HEK293 (cell line): Measurements from ENCODE around the gene ZNF385C.
A peak's percentile ranks its signal among the peaks of the same experiment; 100 is the strongest.

ENCODE experiments used
- CTCF ChIA-PET: fragments of 350-600 bp; formaldehyde crosslinking; extraction: SDS; loops from one replicate; lab custom pipeline; 2021; ENCODE audit warnings: antibody characterized with exemption; lab: Yijun Ruan, JAX
- POLR2A ChIA-PET: fragments of 300-600 bp; formaldehyde crosslinking; extraction: SDS; loops from one replicate; lab custom pipeline; 2020; ENCODE audit warnings: antibody characterized with exemption, inconsistent platforms; lab: Yijun Ruan, JAX
- H3K27ac ChIP-seq: fragments of 200-500 bp; sonication (Bioruptor generic); 2 replicates; pipeline ENCODE4 v1.5.1; 2014; ENCODE audit warnings: low read depth, low read length, control low read depth, inconsistent platforms; ENCODE audit errors: extremely low read depth
- H3K36me3 ChIP-seq, 2 experiments: fragments of 200-500 bp in 1 of 2; sonication (Bioruptor generic) in 1 of 2; 1 replicate in 1 of 2; 2 replicates in 1 of 2; pipeline ENCODE4 v1.5.1; 2014 to 2017; ENCODE audit warnings: inconsistent platforms in 2 of 2, low read length in 2 of 2; ENCODE audit not compliant: control insufficient read depth in 2 of 2, insufficient read depth in 1 of 2
- H3K4me1 ChIP-seq: fragments of 200-500 bp; sonication (Bioruptor generic); 2 replicates; pipeline ENCODE4 v1.5.1; 2014; ENCODE audit warnings: mild to moderate bottlenecking, low read length, inconsistent platforms; ENCODE audit not compliant: control insufficient read depth, insufficient read depth
- H3K4me3 ChIP-seq: 2 replicates; pipeline ENCODE4 v1.5.1; 2011; ENCODE audit warnings: low read depth, mild to moderate bottlenecking, control low read depth, low read length, moderate library complexity
- H3K9me3 ChIP-seq: fragments of 200-500 bp; sonication (Bioruptor generic); 2 replicates; pipeline ENCODE4 v1.5.1; 2014; ENCODE audit warnings: low read depth, low read length, inconsistent platforms; ENCODE audit not compliant: control insufficient read depth, insufficient read depth
- GLIS2 ChIP-seq: fragments of 450-650 bp; formaldehyde crosslinking; IDR thresholded peaks from 2 replicates; pipeline ENCODE4 v1.5.1; 2016; ENCODE audit warnings: missing biosample characterization, missing genetic modification characterization
- YY1 ChIP-seq: fragments of 450-650 bp; formaldehyde crosslinking; IDR thresholded peaks from 2 replicates; pipeline ENCODE4 v1.5.1; 2018; ENCODE audit warnings: missing biosample characterization, missing genetic modification characterization
- ZBTB10 ChIP-seq: fragments of 450-650 bp; formaldehyde crosslinking; IDR thresholded peaks from 2 replicates; pipeline ENCODE4 v1.5.1; 2016; ENCODE audit warnings: missing biosample characterization, missing genetic modification characterization
- ZBTB17 ChIP-seq: fragments of 450-650 bp; formaldehyde crosslinking; IDR thresholded peaks from 2 replicates; pipeline ENCODE4 v1.5.1; 2016; ENCODE audit warnings: missing biosample characterization, missing genetic modification characterization
- ZNF148 ChIP-seq: fragments of 450-650 bp; formaldehyde crosslinking; IDR thresholded peaks from 2 replicates; pipeline ENCODE4 v1.5.0; 2017; ENCODE audit warnings: missing biosample characterization, missing genetic modification characterization, borderline replicate concordance
- ZNF184 ChIP-seq: fragments of 450-650 bp; IDR thresholded peaks from 2 replicates; pipeline ENCODE4 v1.5.1; 2018; ENCODE audit warnings: missing biosample characterization, mild to moderate bottlenecking, missing genetic modification characterization
- ZNF2 ChIP-seq: fragments of 450-650 bp; formaldehyde crosslinking; IDR thresholded peaks from 2 replicates; pipeline ENCODE4 v1.5.1; 2016; ENCODE audit warnings: missing biosample characterization, missing genetic modification characterization
- ZNF214 ChIP-seq: fragments of 450-650 bp; formaldehyde crosslinking; IDR thresholded peaks from 2 replicates; pipeline ENCODE4 v1.5.1; 2017; ENCODE audit warnings: missing biosample characterization, mild to moderate bottlenecking, missing genetic modification characterization, borderline replicate concordance
- ZNF391 ChIP-seq: fragments of 450-650 bp; formaldehyde crosslinking; IDR thresholded peaks from 2 replicates; pipeline ENCODE4 v1.5.1; 2016; ENCODE audit warnings: low read depth, missing biosample characterization, missing genetic modification characterization, borderline replicate concordance
- ZNF416 ChIP-seq: fragments of 450-650 bp; formaldehyde crosslinking; IDR thresholded peaks from 2 replicates; pipeline ENCODE4 v1.5.1; 2016; ENCODE audit warnings: missing biosample characterization, missing genetic modification characterization
- ZNF664 ChIP-seq: fragments of 450-650 bp; formaldehyde crosslinking; IDR thresholded peaks from 2 replicates; pipeline ENCODE4 v1.5.1; 2016; ENCODE audit warnings: missing biosample characterization, missing genetic modification characterization
- ZNF785 ChIP-seq: fragments of 450-650 bp; formaldehyde crosslinking; IDR thresholded peaks from 2 replicates; pipeline ENCODE4 v1.5.1; 2016; ENCODE audit warnings: missing biosample characterization, missing genetic modification characterization
- TF ChIP-seq, protein P1 (sequence below): sonication (generic); formaldehyde crosslinking; IDR thresholded peaks from 2 replicates; pipeline ENCODE4 v1.8.1; 2022; ENCODE audit warnings: mild to moderate bottlenecking, moderate library complexity, missing genetic modification reagents
- TF ChIP-seq, protein P2 (sequence below): fragments of 450-650 bp; formaldehyde crosslinking; conservative IDR thresholded peaks from 2 replicates; pipeline ENCODE4 v1.5.1; 2016; ENCODE audit warnings: low read depth, missing biosample characterization, missing genetic modification characterization
- TF ChIP-seq, protein P3 (sequence below): fragments of 450-650 bp; formaldehyde crosslinking; IDR thresholded peaks from 2 replicates; pipeline ENCODE4 v1.5.1; 2017; ENCODE audit warnings: missing biosample characterization, mild to moderate bottlenecking, missing genetic modification characterization, moderate library complexity

ZNF385C gene

GRCh38 chr17:42120770-42121769 is 22.8 kb upstream of the ZNF385C start, which contains the start of gene KAT2A (continued):
- TF ChIP-seq GLIS2 = peak; percentile 55; the same call in 1 of the 2 replicates
- TF ChIP-seq, protein P1, sequence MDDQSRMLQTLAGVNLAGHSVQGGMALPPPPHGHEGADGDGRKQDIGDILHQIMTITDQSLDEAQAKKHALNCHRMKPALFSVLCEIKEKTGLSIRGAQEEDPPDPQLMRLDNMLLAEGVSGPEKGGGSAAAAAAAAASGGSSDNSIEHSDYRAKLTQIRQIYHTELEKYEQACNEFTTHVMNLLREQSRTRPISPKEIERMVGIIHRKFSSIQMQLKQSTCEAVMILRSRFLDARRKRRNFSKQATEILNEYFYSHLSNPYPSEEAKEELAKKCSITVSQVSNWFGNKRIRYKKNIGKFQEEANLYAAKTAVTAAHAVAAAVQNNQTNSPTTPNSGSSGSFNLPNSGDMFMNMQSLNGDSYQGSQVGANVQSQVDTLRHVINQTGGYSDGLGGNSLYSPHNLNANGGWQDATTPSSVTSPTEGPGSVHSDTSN = 0 out of 2 replicates have a peak, but pooled peaks have one; percentile 9
- no peak for TF ChIP-seq ZNF391 (tag by site-specific recombination)
- TF ChIP-seq, protein P2, sequence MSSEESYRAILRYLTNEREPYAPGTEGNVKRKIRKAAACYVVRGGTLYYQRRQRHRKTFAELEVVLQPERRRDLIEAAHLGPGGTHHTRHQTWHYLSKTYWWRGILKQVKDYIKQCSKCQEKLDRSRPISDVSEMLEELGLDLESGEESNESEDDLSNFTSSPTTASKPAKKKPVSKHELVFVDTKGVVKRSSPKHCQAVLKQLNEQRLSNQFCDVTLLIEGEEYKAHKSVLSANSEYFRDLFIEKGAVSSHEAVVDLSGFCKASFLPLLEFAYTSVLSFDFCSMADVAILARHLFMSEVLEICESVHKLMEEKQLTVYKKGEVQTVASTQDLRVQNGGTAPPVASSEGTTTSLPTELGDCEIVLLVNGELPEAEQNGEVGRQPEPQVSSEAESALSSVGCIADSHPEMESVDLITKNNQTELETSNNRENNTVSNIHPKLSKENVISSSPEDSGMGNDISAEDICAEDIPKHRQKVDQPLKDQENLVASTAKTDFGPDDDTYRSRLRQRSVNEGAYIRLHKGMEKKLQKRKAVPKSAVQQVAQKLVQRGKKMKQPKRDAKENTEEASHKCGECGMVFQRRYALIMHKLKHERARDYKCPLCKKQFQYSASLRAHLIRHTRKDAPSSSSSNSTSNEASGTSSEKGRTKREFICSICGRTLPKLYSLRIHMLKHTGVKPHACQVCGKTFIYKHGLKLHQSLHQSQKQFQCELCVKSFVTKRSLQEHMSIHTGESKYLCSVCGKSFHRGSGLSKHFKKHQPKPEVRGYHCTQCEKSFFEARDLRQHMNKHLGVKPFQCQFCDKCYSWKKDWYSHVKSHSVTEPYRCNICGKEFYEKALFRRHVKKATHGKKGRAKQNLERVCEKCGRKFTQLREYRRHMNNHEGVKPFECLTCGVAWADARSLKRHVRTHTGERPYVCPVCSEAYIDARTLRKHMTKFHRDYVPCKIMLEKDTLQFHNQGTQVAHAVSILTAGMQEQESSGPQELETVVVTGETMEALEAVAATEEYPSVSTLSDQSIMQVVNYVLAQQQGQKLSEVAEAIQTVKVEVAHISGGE (tag by site-specific recombination) = 0 out of 2 replicates have a peak, but pooled peaks have one; percentile 28
- no peak for TF ChIP-seq ZNF214 (tag by site-specific recombination)
- TF ChIP-seq ZBTB17 = peak; percentile 67
- no peak for TF ChIP-seq ZNF2
- peak; percentile 64; the same call in 1 of the 2 replicates for TF ChIP-seq YY1 (tag by site-specific recombination)
- TF ChIP-seq, all 188 proteins: peak for 17

GRCh38 chr17:42120161-42120769 is 22.0 kb upstream of the ZNF385C start:
- POLR2A ChIA-PET = interaction anchor here (0.6 to 2.3 kb wide), 17 partner anchors 9 to 202 kb away, joined by 3 to 11 read pairs (median 5); partner anchors contain the start of genes ACLY, CNP, DNAJC7 and NKIRAS2
- H3K36me3 ChIP-seq = peaks cover 14 to 60% of the 10 kb centered on the region in 2 experiments
- CTCF ChIA-PET = interaction anchor here (0.6 to 17.1 kb wide), 18 partner anchors 11 to 416 kb away, joined by 3 to 260 read pairs (median 6); partner anchors contain the start of genes CNP, DNAJC7, NAGLU and NKIRAS2
- TF ChIP-seq ZNF664 (tag by site-specific recombination) (no peak), ZBTB10 (0 out of 2 replicates have a peak, but pooled peaks have one; percentile 20)
- H3K9me3 ChIP-seq = no peaks in the 10 kb centered on the region
- peaks cover 4% of the 10 kb centered on the region; the same call in 1 of the 2 replicates for H3K4me1 ChIP-seq
- H3K27ac ChIP-seq = no peak overlapping the region; the same call in 1 of the 2 replicates
- H3K4me3 ChIP-seq = peak overlapping the region; percentile 56

GRCh38 chr17:42119301-42119700 is 21.0 kb upstream of the ZNF385C start:
- no peak overlapping the region for H3K4me3 ChIP-seq
- no peak for TF ChIP-seq ZNF184 (tag by site-specific recombination)
- no peak for TF ChIP-seq ZNF416 (tag by site-specific recombination)
- no peak for TF ChIP-seq ZNF785 (tag by site-specific recombination)
- TF ChIP-seq, protein P3, sequence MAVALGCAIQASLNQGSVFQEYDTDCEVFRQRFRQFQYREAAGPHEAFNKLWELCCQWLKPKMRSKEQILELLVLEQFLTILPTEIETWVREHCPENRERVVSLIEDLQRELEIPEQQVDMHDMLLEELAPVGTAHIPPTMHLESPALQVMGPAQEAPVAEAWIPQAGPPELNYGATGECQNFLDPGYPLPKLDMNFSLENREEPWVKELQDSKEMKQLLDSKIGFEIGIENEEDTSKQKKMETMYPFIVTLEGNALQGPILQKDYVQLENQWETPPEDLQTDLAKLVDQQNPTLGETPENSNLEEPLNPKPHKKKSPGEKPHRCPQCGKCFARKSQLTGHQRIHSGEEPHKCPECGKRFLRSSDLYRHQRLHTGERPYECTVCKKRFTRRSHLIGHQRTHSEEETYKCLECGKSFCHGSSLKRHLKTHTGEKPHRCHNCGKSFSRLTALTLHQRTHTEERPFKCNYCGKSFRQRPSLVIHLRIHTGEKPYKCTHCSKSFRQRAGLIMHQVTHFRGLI (tag by site-specific recombination) = no peak
- TF ChIP-seq, protein P1 = no peak
- TF ChIP-seq ZNF148 (tag by site-specific recombination) = no peak

More at GRCh38 chr17:42119301-42119700, 21.0 kb upstream of the ZNF385C start:
- POLR2A ChIA-PET = interaction anchor here (0.6 to 1.4 kb wide), 3 partner anchors 13 to 212 kb away, joined by 3 to 8 read pairs (median 4); partner anchors contain the start of gene DNAJC7
- CTCF ChIA-PET = interaction anchor here (0.6 to 17.1 kb wide), 24 partner anchors 10 to 706 kb away, joined by 3 to 260 read pairs (median 5); partner anchors contain the start of genes CNP, DNAJC7, HSD17B1 and KCNH4
- Histone ChIP-seq H3K36me3 (peaks cover 9 to 61% of the 10 kb centered on the region in 2 experiments; a peak in 2 of 3 replicates), H3K4me1 (peaks cover 4% of the 10 kb centered on the region; the same call in 1 of the 2 replicates), H3K9me3 (no peaks in the 10 kb centered on the region), H3K27ac (no peak overlapping the region)
